Measurements from ENCODE around the gene PCDH1. TPM values are rescaled to one million over a fixed set of nuclear protein-coding genes. Genes with fewer than 3 reads are reported as not detected.

The PCDH1 gene
- total and polyA plus RNA-seq, 2 of the 13 experiments (the other 11 are each of a cell fraction or from before 2014, with no cell fraction given), result 0.11 to 0.83 TPM

DNA sequence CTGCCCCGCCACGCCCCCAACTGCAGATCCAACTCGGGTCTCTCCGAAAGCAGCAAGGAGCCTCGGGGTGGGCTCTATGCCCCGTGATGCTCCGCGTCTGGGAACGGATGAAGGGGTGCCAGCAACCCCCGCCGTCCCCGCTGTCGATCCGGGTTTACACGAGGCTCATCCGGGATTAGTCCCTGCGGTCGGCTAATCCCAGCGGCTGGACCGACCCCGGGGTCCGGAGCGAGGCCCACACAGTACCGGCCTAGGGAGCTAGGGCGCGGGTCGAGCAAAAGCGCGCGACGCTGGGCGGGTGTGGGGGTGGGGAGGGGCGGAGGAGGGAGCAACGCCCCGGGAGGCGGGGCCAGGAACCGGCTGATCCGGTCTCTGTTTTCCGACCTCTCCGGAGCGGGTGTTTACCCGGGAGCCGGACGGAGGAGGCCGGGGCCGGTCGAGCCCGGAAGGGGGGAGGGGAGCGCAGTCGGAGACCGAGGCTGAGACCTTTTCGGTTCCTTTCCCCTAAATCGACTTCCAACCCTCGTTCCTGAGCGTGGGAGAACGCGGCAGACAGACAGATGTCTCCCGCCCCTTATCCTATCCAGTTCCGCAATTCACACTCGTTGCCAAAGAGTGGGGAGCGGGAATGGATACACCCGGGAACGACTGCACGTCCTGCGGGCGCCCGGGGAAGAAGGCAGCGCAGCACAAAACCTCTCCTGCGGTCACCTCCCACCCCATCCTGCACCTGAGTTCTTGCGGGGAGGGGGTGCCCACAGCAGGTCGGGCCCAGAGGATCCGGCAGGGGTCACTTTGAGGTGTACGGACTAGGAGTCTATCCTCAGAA is 28.6 kb downstream of the PCDH1 start (continued):
- TF ChIP-seq GFI1 (CRISPR knock-in tag; IDR thresholded peaks at IDR 0.05; ENCODE audit: borderline replicate concordance) (peak; percentile 36; the same call in 1 of the 2 replicates), TBX3 (IDR thresholded peaks at IDR 0.05; ENCODE audit: borderline replicate concordance) (no peak), NONO (IDR thresholded peaks at IDR 0.05) (no peak), NONO (CRISPR knock-in tag; conservative IDR thresholded peaks at IDR 0.05) (no peak), KDM3A (CRISPR knock-in tag; IDR thresholded peaks at IDR 0.05; ENCODE audit: low read depth) (no peak), BCL6 (CRISPR knock-in tag; IDR thresholded peaks at IDR 0.05) (no peak), RBM39 (IDR thresholded peaks at IDR 0.05; ENCODE audit: low read depth, low read length, poor library complexity, severe bottlenecking) (peak; percentile 54), MEF2D (CRISPR knock-in tag; IDR thresholded peaks at IDR 0.05) (peak; percentile 25; the same call in 1 of the 2 replicates), ZNF850 (CRISPR knock-in tag; conservative IDR thresholded peaks at IDR 0.05) (no peak), SP2 (CRISPR knock-in tag; IDR thresholded peaks at IDR 0.05) (no peak), ETV5 (CRISPR knock-in tag; IDR thresholded peaks at IDR 0.05; ENCODE audit: borderline replicate concordance) (peak; percentile 84), TAF15 (IDR thresholded peaks at IDR 0.05; ENCODE audit: low read depth, low read length, poor library complexity, severe bottlenecking) (no peak), RORA (CRISPR knock-in tag; IDR thresholded peaks at IDR 0.05) (no peak), ZMAT3 (CRISPR knock-in tag; conservative IDR thresholded peaks at IDR 0.05) (0 out of 2 replicates have a peak, but pooled peaks have one; percentile 53), CBX5 (CRISPR knock-in tag; IDR thresholded peaks at IDR 0.05; ENCODE audit: borderline replicate concordance) (no peak), ZNF24 (IDR thresholded peaks at IDR 0.05) (no peak)
- TF ChIP-seq, protein P1, sequence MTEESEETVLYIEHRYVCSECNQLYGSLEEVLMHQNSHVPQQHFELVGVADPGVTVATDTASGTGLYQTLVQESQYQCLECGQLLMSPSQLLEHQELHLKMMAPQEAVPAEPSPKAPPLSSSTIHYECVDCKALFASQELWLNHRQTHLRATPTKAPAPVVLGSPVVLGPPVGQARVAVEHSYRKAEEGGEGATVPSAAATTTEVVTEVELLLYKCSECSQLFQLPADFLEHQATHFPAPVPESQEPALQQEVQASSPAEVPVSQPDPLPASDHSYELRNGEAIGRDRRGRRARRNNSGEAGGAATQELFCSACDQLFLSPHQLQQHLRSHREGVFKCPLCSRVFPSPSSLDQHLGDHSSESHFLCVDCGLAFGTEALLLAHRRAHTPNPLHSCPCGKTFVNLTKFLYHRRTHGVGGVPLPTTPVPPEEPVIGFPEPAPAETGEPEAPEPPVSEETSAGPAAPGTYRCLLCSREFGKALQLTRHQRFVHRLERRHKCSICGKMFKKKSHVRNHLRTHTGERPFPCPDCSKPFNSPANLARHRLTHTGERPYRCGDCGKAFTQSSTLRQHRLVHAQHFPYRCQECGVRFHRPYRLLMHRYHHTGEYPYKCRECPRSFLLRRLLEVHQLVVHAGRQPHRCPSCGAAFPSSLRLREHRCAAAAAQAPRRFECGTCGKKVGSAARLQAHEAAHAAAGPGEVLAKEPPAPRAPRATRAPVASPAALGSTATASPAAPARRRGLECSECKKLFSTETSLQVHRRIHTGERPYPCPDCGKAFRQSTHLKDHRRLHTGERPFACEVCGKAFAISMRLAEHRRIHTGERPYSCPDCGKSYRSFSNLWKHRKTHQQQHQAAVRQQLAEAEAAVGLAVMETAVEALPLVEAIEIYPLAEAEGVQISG (CRISPR knock-in tag; IDR thresholded peaks at IDR 0.05), result peak; percentile 14; the same call in 1 of the 2 replicates
- TF ChIP-seq, protein P2, sequence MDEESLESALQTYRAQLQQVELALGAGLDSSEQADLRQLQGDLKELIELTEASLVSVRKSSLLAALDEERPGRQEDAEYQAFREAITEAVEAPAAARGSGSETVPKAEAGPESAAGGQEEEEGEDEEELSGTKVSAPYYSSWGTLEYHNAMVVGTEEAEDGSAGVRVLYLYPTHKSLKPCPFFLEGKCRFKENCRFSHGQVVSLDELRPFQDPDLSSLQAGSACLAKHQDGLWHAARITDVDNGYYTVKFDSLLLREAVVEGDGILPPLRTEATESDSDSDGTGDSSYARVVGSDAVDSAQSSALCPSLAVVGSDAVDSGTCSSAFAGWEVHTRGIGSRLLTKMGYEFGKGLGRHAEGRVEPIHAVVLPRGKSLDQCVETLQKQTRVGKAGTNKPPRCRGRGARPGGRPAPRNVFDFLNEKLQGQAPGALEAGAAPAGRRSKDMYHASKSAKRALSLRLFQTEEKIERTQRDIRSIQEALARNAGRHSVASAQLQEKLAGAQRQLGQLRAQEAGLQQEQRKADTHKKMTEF (CRISPR knock-in tag; IDR thresholded peaks at IDR 0.05), result peak; percentile 80
- TF ChIP-seq, protein P3, sequence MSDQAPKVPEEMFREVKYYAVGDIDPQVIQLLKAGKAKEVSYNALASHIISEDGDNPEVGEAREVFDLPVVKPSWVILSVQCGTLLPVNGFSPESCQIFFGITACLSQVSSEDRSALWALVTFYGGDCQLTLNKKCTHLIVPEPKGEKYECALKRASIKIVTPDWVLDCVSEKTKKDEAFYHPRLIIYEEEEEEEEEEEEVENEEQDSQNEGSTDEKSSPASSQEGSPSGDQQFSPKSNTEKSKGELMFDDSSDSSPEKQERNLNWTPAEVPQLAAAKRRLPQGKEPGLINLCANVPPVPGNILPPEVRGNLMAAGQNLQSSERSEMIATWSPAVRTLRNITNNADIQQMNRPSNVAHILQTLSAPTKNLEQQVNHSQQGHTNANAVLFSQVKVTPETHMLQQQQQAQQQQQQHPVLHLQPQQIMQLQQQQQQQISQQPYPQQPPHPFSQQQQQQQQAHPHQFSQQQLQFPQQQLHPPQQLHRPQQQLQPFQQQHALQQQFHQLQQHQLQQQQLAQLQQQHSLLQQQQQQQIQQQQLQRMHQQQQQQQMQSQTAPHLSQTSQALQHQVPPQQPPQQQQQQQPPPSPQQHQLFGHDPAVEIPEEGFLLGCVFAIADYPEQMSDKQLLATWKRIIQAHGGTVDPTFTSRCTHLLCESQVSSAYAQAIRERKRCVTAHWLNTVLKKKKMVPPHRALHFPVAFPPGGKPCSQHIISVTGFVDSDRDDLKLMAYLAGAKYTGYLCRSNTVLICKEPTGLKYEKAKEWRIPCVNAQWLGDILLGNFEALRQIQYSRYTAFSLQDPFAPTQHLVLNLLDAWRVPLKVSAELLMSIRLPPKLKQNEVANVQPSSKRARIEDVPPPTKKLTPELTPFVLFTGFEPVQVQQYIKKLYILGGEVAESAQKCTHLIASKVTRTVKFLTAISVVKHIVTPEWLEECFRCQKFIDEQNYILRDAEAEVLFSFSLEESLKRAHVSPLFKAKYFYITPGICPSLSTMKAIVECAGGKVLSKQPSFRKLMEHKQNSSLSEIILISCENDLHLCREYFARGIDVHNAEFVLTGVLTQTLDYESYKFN (CRISPR knock-in tag; conservative IDR thresholded peaks at IDR 0.05), result 0 out of 2 replicates have a peak, but pooled peaks have one; percentile 49
- TF ChIP-seq, protein P4, sequence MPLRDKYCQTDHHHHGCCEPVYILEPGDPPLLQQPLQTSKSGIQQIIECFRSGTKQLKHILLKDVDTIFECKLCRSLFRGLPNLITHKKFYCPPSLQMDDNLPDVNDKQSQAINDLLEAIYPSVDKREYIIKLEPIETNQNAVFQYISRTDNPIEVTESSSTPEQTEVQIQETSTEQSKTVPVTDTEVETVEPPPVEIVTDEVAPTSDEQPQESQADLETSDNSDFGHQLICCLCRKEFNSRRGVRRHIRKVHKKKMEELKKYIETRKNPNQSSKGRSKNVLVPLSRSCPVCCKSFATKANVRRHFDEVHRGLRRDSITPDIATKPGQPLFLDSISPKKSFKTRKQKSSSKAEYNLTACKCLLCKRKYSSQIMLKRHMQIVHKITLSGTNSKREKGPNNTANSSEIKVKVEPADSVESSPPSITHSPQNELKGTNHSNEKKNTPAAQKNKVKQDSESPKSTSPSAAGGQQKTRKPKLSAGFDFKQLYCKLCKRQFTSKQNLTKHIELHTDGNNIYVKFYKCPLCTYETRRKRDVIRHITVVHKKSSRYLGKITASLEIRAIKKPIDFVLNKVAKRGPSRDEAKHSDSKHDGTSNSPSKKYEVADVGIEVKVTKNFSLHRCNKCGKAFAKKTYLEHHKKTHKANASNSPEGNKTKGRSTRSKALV (CRISPR knock-in tag; IDR thresholded peaks at IDR 0.05), result no peak
